OCI-LY7 (cell line): ENCODE results near the gene LZTR1. TPM values are rescaled to one million over a fixed set of nuclear protein-coding genes. Genes with fewer than 3 reads are reported as not detected.

ENCODE experiments used
- BruUV-seq: library from RNA; stranded (reverse); fragments of 400-500 nt; replicated peaks from 2 replicates; lab custom pipeline; 2021; lab: Mats Ljungman, UMichigan
- CTCF ChIA-PET: fragments of 300-600 bp; sonication (Branson Sonifier 250); formaldehyde crosslinking; loops from one replicate; lab custom pipeline; 2022; ENCODE audit warnings: antibody characterized with exemption; ENCODE audit not compliant: unreplicated experiment; lab: Charles Lee
- POLR2A ChIA-PET: fragments of 300-600 bp; sonication (Branson Sonifier 250); formaldehyde crosslinking; loops from one replicate; lab custom pipeline; 2022; ENCODE audit warnings: antibody characterized with exemption; lab: Charles Lee
- DNase-seq: peaks from one replicate; pipeline ENCODE4 v3.0.0-alpha.2; 2015; ENCODE audit warnings: low spot score
- H2AFZ ChIP-seq: fragments of 200-600 bp; sonication (generic), shearing (Covaris generic); 2 replicates; pipeline ENCODE4 v1.6.1; 2014; ENCODE audit warnings: mild to moderate bottlenecking, antibody characterized with exemption, low read length, moderate library complexity
- H3K27ac ChIP-seq: fragments of 200-600 bp; sonication (generic); 2 replicates; pipeline ENCODE4 v1.5.1; 2014; ENCODE audit warnings: mixed run types, low read depth, mild to moderate bottlenecking, moderate library complexity, low read length, inconsistent platforms; ENCODE audit not compliant: poor library complexity, severe bottlenecking
- H3K36me3 ChIP-seq: fragments of 200-600 bp; sonication (generic); 2 replicates; pipeline ENCODE4 v1.6.1; 2014; ENCODE audit warnings: mild to moderate bottlenecking, antibody characterized with exemption, low read length, moderate library complexity, mixed read lengths; ENCODE audit not compliant: insufficient read depth
- H3K4me1 ChIP-seq: fragments of 200-600 bp; sonication (generic); 2 replicates; pipeline ENCODE4 v1.5.1; 2014; ENCODE audit warnings: mild to moderate bottlenecking, low read length; ENCODE audit not compliant: insufficient read depth, poor library complexity, severe bottlenecking
- H3K4me2 ChIP-seq: fragments of 200-600 bp; sonication (generic); 2 replicates; pipeline ENCODE4 v1.6.1; 2014; ENCODE audit warnings: mild to moderate bottlenecking, low read length
- H3K4me3 ChIP-seq: fragments of 200-600 bp; sonication (generic); 2 replicates; pipeline ENCODE4 v1.5.1; 2014; ENCODE audit warnings: mild to moderate bottlenecking, low read depth, low read length; ENCODE audit not compliant: poor library complexity, severe bottlenecking
- H3K79me2 ChIP-seq: fragments of 200-600 bp; sonication (generic); 2 replicates; pipeline ENCODE4 v1.6.1; 2016; ENCODE audit warnings: low read depth, mild to moderate bottlenecking, low read length, moderate library complexity, mixed read lengths; ENCODE audit not compliant: insufficient read depth
- H3K9me2 ChIP-seq: fragments of 200-600 bp; sonication (generic); 2 replicates; pipeline ENCODE4 v1.6.1; 2016; ENCODE audit warnings: mild to moderate bottlenecking, low read length, mixed read lengths; ENCODE audit not compliant: insufficient read depth
- H3K9me3 ChIP-seq: fragments of 200-600 bp; sonication (generic); 2 replicates; pipeline ENCODE4 v1.6.1; 2014; ENCODE audit warnings: mild to moderate bottlenecking, mixed run types, low read length, mixed read lengths
- H4K20me1 ChIP-seq: fragments of 200-600 bp; sonication (generic); 2 replicates; pipeline ENCODE4 v1.6.1; 2014; ENCODE audit warnings: mild to moderate bottlenecking, antibody characterized with exemption, low read length, moderate library complexity, mixed read lengths; ENCODE audit not compliant: insufficient read depth
- EZH2phosphoT487 ChIP-seq: fragments of 200-600 bp; sonication (generic); IDR thresholded peaks from 2 replicates; pipeline ENCODE4 v1.6.1; 2018; ENCODE audit warnings: low read depth, borderline replicate concordance, mild to moderate bottlenecking, mixed run types, antibody characterized with exemption, low read length, moderate library complexity, mixed read lengths
- intact Hi-C: fragments of 100-400 bp; cut with micrococcal nuclease; formaldehyde crosslinking; loops from one replicate; pipeline ENCODE4 v1.10.0; 2022; ENCODE audit not compliant: unreplicated experiment
- total RNA-seq, 2 experiments: library from RNA; depleted of rRNA in 1 of 2; stranded (reverse); fragments of >200 nt in 1 of 2; shearing (Covaris generic) in 1 of 2; gene quantifications; 2 replicates each; pipeline ENCODE4 v1.2.3, GENCODE V29; 2014 to 2022
- TF ChIP-seq, protein P1 (sequence below): fragments of 200-600 bp; sonication (generic); conservative IDR thresholded peaks from 2 replicates; pipeline ENCODE4 v1.5.1; 2014; ENCODE audit warnings: mild to moderate bottlenecking, antibody characterized with exemption, low read length, moderate library complexity, mixed read lengths

LZTR1 gene
- total RNA-seq, 2 experiments from 2014 or later: 46.8 to 61.8 TPM

DNA sequence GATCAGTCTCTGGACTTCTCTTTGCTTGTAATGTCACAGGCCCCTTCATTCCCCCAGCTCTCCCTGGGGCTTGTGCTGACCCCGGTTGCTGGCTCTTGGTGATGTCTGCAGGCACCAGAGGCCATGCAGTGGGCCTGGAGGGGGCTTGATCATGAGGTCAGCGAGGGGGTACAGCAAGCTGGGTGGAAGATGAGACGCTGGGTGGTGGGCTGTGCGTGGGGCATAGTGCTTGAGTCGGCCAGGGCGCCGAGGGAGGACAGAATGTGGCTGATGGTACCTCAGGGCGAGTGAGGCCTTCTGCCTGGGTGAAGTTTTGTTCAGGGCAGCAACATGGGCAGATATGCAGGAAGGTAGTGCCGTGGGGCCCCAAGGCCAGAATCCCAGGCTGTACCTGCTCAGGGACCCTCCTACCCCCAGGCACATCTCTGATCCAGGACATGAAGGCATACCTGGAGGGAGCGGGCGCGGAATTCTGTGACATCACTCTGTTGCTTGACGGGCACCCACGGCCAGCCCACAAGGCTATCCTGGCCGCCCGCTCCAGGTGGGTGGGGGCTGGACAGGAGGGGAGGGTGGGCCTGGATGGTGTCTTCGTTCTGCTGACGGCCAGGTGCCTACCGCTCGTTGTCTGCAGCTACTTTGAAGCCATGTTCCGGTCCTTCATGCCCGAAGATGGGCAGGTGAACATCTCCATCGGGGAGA is 13.4 kb downstream of the LZTR1 start:
- POLR2A ChIA-PET: no interaction called here
- intact Hi-C loops: no loop called here
- no TSS peak for BruUV-seq

DNA sequence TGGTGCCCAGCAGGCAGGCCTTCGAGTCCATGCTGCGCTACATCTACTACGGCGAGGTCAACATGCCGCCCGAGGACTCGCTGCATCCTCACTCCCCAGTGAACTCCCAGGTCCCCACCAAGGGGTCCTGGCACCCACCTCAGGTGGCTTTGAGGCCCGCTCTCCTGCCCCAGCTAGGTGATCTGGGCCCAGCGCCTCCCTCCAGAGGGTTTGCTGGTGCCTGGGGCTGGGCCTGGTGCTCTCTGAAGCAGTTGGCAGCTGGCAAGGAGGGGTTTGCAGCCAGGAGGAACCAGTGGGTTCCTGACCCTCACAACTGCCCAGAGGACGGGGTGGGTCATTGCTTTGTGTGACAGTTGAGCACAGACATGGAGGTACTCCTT is 13.9 kb downstream of the LZTR1 start:
- no peak overlapping the region for H3K4me2 ChIP-seq
- no peaks in the 10 kb centered on the region for H4K20me1 ChIP-seq
- ChIA-PET POLR2A (no interaction called here), CTCF (no interaction called here)
- no peak overlapping the region for H3K27ac ChIP-seq
- no peak overlapping the region for H3K4me3 ChIP-seq
- intact Hi-C loops: no loop called here
- H3K9me2 ChIP-seq: no peaks in the 10 kb centered on the region
- peaks cover 24% of the 10 kb centered on the region for H3K4me1 ChIP-seq
- peaks cover 44% of the 10 kb centered on the region for H3K36me3 ChIP-seq
- no TSS peak for BruUV-seq
- TF ChIP-seq, protein P1, sequence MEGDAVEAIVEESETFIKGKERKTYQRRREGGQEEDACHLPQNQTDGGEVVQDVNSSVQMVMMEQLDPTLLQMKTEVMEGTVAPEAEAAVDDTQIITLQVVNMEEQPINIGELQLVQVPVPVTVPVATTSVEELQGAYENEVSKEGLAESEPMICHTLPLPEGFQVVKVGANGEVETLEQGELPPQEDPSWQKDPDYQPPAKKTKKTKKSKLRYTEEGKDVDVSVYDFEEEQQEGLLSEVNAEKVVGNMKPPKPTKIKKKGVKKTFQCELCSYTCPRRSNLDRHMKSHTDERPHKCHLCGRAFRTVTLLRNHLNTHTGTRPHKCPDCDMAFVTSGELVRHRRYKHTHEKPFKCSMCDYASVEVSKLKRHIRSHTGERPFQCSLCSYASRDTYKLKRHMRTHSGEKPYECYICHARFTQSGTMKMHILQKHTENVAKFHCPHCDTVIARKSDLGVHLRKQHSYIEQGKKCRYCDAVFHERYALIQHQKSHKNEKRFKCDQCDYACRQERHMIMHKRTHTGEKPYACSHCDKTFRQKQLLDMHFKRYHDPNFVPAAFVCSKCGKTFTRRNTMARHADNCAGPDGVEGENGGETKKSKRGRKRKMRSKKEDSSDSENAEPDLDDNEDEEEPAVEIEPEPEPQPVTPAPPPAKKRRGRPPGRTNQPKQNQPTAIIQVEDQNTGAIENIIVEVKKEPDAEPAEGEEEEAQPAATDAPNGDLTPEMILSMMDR: no peak
- no peak for TF ChIP-seq EZH2phosphoT487
- H2AFZ ChIP-seq: no peak overlapping the region
- DNase-seq: no peak
- H3K9me3 ChIP-seq: no peaks in the 10 kb centered on the region
- H3K79me2 ChIP-seq: peaks cover 11% of the 10 kb centered on the region

More for the DNA sequence above, 13.4 kb downstream of the LZTR1 start:
- TF ChIP-seq EZH2phosphoT487: no peak
- TF ChIP-seq, protein P1: no peak
- H3K79me2 ChIP-seq: peaks cover 6% of the 10 kb centered on the region
- no peak overlapping the region for H2AFZ ChIP-seq
- H3K9me3 ChIP-seq: no peaks in the 10 kb centered on the region
- no peak overlapping the region for H3K27ac ChIP-seq
- H4K20me1 ChIP-seq: no peaks in the 10 kb centered on the region
- CTCF ChIA-PET: no interaction called here
- DNase-seq: no peak
- H3K4me2 ChIP-seq: no peak overlapping the region
- peaks cover 20% of the 10 kb centered on the region for H3K4me1 ChIP-seq
- no peaks in the 10 kb centered on the region for H3K9me2 ChIP-seq
- no peak overlapping the region for H3K4me3 ChIP-seq
- peaks cover 43% of the 10 kb centered on the region for H3K36me3 ChIP-seq
